Measurements from ENCODE around the gene PTCHD4.

PTCHD4 gene

DNA sequence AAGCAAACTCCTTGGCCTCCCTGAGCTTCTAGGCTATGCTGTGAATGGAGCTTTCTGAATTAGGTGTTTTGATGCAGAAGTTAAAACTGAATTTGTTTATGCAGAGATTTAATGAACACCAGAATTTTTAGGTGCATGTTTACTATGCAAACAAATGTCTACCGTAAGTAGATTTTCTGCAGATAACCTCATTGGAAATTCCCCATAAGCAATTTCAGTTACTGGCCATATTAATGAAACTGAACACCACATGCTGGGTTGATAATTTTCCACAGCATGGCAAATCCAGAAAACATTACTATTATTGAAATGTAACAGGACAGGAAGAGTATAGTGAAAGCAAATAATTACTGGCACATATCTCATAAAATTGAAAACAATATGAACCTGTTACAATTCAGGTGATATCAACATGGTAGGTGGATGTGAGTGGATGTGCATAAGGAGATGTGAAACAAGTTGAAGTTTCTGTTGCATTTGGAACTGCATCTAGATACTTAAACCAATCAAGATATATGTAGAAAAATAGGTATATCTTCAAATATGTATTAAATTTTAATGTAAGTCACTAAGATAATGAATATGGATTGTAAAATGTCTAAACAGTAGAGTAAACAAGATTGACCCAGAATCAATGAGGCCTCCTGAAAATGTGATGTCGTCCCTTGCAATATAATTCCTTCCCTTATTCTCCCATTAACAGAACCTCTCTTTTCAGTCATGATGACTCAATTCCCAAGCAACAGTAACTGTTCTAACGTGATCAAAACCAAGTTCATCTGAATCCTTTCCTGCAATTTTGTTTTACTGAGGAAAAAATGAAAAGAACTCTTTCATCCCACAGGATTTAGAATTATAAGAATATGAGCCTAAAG, 11.0 kb downstream of the PTCHD4 start:
- no peak for ATAC-seq
- DNase-seq: no peak

DNA sequence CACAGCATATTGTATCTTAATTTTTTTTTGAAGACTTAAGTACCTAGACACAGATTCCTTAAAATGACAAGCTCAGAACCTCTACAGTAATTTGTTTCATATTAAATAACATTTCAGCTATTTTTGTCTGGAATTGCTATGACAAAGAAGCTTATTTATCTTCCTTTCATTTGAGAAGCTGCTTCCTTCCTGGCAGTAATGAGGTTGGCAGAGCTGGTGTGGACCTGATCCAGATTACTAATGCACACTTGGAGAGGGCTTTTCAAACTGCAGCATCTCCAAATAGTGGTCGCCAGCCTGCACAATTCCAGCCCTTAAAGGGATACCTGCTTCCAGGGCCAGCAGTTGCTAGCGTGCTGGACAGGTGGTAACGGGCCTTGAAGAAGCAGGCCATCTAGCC, 12.1 kb downstream of the PTCHD4 start:
- no peak for ATAC-seq
- no peak for DNase-seq

DNA sequence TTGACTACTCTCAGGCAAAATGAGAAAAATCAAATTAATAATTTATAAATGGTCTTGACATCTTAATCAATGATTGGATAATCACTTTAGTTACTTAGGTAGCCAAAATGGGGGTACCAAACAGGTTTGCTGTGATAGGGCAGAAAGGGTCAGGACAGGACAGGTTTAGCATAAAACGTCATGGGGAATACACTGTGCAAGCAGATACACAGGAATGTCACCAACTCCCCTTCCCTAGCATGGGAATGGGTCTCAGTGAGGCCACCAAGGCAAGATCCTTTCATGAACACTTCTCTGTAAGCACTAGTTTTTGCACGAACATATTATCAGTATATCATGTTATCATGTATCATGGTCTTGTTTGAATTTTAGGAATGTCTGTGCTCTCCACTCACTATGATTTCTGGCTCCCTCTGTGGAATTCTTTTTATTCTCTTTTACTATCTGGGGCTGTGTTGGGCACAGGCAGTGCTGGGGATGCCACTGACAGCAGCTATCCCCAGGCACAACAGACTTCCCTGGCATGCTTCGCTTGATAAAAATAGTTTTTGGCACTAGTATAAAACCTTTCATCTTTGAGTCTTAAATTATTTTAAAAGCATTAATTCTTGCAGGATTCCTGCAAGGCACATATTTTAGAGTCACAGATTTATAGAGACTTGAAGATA, 18.3 kb downstream of the PTCHD4 start:
- DNase-seq (no peak), ATAC-seq (no peak)

DNA sequence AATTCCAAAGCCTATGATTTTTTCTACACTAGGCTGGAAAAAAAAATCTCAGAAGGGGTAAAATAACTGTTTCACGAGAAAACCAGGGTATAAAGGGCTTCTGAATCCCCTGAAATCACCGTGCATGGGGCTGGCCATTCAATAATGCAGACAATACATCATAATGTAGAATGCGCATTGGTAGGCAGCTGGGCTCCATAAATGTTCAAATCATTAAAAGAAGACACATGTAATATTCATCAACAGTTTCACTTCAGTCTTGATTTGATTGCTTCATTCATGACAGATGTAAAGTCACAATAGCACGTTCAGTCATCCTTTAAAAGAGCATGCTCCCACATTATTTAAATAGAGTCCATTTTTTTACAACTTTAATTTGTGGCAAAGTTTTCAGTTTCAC, 20.5 kb downstream of the PTCHD4 start:
- no peak for ATAC-seq
- DNase-seq: no peak

DNA sequence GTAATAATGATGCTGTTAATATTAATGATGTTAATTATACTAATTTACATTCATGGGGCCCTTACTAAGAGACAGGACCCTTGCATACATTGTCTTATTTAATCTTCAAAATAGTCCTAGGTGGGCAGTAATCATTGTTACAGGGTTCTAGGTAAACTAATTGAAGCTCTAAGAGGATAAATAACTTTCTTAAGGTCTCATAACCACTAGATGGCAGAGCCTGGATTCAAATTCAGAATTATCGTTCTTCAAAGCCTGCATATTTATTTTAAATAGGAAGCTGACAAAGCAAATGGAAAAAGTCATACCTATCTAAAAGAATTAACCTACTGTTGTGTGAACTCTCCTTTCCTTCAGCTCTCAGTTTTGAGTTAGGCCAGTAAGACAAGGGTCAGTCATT, 23.5 kb downstream of the PTCHD4 start:
- ATAC-seq (no peak), DNase-seq (no peak)

DNA sequence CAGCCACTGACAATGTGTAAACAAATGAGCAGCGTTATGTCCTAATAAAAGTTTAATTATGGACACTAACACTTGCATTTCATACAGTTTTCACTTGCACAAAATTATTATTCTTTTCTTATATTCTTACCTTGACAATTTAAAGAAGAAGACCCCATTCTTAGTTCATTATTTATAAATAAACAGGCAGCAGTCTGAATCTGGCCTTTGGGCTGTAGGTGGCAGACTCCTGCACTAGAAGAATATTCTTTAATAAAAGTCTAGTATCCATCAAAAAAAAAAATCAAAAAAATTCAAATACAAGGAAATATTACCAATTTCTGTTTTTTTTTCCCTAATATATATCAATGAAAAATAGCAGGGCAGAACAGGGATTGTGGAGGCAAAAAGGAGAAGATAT, 24.8 kb downstream of the PTCHD4 start:
- no peak for DNase-seq
- ATAC-seq: no peak

DNA sequence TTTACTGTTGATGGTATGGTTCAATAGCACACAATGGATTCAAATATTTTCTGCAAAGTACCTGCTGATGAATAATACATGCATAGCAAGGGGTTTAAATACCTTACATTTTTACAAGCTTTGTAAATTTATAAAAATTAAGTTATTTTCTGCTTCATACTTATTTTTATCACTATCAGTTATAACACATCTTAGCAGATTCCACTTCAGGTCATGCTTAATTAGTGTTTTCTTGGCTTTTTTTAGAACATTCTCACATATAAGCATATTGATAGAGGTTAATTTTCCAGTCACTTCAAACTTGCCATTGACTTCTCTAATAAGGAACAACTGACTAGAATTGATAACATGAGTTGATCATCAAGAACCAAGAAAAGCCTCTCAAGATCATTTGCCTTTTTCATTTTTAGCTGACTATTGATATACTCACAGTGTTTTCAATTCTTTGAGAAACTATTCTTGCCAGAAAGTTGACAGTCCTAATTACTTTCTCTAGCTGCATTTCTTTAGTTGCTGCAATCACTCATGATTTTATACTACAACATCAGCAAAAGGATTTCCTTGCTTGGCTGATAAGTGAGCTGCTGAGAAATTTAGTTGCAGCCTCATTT, 25.8 kb downstream of the PTCHD4 start:
- no peak for ATAC-seq
- no peak for DNase-seq

DNA sequence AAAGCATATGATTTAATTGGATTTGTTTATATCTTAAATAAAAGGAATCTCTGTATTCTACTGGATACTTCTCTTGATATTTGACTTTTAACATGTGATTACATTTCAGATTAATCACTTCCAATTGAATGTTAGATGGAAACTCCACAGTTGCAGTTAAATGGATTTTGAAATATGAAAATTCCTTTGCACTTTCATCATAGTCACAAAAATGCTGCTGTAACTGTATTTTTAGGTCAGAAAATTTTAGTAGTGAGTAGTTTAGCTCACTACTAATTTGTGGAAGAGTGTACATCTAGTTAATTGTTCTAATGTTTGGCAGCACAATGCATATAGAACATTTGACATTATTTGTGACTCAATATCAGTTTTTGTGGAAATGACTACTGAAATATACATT, 26.8 kb downstream of the PTCHD4 start:
- no peak for DNase-seq

DNA sequence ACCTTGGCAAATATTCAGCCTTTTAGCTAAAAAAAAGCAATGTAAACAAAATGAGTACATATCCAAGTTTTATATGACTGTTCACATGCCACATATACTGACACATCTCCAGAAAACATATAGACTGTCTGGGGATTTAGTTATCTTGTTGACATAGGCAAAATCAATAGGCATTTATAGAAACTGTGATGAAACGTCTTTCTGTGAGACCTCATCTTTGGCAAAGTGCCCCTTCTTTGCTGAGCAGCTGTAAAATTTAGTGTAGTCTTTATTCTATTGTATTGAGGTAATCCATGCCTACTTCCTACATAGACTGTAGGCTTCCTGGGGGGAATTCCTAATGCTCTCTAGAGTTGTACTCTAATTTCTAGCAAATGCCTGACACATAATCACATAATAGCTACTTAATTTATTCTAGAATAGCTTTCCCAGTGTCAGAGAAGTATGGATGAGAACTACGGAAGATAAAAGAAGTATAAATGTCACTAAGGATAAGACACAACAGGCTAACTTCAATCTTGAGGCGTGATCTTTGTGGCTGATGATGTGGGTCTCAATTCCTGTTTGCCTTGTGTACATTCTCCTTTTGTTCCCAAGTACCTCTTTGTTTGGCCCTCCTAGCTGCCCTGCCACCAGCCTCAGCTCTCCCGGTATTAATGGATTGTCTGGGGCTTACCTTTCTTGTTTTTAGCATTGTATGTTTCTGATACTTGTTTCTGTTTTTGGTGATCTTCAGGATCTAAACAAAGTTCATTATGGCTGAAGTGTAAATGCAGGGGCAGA, 30.6 kb downstream of the PTCHD4 start:
- no peak for DNase-seq
- ATAC-seq: no peak

More for the DNA sequence above, 26.8 kb downstream of the PTCHD4 start:
- ATAC-seq: no peak

DNA sequence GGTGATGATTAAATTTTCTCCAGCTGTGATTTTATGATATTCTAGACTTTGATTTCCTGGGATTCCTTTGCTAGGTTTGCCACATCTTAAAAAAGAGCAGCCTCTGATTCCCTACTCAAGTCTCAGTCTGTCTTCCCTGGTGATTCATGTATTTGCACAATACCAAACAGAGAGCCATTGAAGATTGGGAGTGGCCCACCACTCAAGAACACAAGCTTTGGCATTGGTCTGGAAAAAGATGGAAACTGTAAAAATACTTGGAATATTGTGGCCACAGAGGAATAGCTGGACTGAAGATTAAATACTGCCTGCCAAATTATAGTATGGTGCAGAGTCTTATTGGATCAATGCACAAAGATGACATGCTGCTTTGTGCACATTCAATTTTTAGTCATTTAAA, 32.9 kb downstream of the PTCHD4 start:
- ATAC-seq (no peak), DNase-seq (no peak)

DNA sequence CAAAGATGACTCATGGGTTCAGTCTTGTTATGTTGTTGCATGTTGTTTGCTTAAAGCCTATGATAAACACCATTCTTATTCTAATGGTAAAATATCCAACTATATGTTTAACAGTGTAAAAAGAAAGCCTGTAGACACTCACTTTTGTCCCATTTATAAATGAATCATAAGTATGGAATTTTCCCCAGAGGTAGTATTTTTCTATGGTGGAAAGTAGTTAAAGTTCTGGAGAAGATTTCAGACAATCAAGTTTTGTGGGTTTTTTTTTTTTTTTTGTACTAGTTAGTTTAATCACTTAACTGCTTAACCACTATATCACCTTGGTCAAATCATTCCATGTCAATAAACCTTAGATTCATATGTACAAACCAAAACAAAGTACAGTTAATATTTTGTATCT, 35.8 kb downstream of the PTCHD4 start:
- DNase-seq (no peak), ATAC-seq (no peak)

DNA sequence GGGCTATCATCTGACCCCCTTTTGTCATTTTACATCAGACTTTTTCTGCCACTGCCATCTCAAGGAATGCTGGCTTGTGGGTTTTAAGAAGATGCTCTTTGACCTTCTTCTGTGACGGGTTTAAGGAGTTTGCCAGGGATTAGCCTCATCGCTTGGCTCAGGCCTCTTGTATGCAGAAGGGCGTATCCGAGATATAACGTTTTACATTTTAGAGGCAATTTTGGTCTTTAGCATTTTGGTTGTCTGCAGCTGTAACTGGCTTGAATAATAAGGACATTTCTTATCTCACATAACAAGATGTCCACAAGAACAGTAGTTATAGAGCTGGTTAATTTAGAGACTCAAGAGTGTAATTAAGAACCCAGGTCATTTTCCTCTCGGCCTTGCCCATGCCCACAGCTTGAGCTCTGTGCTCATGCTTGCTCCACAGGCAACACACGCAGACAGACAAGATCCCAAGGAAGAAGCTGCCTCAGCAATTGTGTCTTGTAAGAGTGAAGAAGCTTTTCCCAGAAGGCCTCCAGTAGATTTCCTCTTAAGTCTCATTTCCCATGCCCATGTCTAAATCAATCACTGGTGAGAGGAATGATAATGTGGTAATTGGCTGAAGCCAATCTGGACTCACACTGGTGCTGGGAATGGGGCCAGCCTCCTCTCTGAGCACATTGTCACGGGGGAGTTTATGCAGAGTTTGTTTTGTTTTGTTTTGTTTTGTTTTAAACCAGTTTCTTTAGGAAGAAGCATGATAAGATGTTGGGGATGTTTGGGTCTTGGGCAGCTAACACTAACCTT, 36.8 kb downstream of the PTCHD4 start:
- no peak for ATAC-seq
- DNase-seq: no peak

DNA sequence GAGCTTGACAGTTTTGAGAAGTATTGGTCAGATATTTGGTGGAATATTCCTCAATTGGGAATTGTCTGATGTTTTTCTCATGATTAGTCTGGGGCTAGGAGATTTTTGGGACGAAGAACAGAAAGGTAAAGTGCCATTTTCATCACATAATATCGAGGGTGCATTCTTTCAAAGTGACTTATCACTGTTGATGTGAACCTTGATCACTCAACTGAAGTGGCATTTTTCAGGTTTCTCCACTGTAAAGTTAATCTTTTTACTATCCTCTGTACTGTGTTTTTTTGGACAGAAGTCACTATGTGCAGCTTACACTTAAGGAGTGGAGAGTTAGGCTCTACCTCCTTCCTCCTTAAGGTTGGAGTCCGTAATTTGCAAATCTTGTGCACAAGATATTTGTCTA, 39.2 kb downstream of the PTCHD4 start:
- no peak for ATAC-seq
- DNase-seq: no peak

DNA sequence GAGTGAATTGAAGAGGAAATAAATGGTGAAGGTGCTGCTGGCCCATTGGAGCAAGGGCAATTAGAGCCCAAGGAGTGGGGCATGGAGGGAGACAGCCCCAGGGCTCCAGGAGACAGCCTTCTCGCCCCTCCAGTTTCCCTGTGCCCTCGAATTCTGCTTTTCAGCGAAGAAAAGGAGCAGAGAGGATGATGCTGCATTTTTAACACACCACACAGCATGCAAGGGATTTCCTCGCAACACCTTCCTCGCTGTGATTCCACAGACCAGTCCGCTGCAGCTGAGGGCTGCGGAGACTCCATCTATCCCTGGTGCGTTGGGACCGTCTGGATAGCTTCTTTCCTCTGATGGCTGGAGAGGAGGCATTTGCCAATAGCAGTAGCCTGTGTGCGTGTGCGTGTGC, 41.7 kb downstream of the PTCHD4 start:
- no peak for ATAC-seq
- DNase-seq: no peak

DNA sequence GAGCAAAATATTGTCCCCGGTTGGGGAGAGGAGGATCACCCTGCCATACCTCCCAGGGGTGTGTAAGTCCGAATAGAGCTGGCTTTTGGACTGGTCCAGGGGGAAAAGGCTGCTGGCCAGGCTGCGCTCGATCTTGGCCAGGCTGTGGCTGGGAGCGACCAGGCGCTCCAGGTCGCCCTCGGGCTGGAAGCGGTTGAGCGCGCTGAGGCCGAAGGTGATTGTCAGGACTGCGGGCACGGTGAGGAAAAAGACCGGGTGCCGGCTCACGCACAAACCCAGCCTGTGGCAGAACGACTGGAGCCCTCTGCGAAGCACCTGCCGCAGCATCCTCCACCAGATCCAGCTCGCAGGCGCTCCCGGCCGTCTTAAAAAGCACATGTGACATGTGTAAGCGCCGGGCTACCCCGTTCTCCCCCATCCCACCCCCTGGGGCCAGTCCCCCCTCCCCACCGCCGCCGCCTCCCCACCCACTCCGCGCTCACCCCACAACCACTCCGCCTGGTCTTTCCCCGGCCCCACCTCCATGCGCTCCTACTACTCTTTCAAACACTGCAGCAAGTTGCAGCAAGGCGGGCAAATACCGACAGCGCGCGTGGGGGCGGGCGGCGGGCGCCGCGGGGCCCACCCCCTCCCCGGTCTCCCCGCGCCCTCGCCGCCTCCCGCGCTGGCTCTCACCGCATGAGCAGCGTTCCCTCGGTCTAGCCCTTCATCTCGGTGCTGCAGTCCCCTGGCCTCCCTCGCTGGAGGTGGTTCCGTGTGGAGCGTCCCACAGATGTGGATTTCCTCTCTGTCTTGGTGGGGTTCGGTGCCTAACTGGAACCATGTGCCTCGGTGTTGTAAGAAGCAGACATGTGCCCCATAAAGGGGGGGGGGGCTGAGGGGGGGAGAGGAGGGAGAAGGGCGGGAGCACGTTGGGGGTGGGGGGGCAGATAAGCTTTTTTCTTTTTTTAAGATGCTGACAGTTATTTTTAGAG, 42.4 kb downstream of the PTCHD4 start:
- ATAC-seq (no peak), DNase-seq (no peak)

DNA sequence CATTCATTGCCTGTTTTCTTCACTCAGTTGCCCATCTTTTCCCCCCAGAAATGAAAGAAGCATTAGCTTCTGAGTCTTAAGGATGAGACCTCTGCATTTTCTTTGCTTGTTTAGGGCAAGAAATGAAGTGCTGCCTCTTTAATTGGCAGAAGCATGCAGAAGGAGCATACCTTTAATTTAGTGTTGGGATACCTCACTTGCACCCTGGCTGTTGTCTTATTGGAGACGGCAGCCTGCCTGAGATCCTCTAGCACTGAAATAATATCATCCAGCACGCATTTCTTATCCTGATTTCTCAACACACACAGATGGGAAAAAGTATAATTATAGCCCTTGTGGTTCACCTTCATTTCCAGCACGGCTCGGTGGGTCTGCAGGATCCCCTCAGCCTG, 43.1 kb downstream of the PTCHD4 start:
- DNase-seq (no peak), ATAC-seq (no peak)

DNA sequence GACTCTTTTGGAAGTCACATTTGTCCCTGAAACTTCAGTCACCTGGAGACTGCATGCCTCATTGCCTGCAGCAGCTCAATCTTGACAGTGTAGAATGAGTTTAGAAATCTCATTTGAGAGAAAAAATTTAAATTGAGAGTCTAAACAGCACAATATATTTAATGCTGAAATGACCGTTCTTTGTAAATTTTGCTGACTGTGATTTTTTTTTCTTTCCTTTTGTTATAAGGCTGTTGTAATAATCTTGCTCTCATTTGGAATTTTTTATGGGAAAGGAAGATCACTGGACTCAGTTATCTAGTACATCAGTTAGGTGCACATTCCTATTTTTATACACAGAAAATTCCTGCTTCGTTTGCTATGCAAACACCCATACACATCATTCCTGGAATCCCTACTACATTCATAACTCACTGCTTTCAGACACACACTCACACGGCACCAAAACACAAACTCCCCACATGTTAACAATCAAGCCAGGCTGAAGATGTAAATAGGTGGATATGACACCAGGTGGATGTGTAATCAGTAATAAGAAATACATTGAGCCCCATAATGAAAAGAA, 43.8 kb downstream of the PTCHD4 start:
- ATAC-seq (no peak), DNase-seq (no peak)

DNA sequence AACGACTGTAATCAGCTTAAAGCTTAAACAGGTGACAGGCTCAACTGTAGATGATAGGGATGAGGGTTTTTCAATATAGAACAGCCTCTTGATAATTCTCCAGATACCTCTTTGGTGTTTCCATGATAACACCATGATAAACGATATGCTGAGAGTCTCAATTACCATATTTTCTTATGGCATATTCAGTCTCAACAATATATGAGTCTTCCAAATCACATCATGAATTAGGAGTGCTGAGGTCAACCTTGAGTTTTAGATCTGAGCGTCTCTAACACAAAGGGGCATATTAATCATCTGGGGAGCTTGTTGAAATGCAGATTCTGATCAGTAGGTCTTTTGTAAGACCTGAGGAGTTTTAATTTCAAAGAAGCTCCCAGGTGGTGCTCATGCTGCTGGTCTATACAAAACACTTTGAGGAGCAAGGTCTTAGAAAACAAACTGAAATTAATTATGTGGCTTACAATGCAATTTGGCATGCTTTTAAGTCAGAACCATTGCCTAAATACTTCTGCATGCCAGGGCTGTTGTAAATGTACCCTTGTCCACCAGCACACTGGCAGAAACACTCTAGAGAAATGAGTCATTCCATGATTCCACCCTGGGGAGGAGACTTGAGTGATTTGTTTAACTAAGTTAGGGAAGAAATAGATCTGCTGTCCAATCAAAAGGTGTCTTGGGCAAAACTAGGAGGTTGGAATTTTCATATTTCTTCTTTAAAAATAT, 49.6 kb downstream of the PTCHD4 start:
- ATAC-seq: no peak
- no peak for DNase-seq

Measured in stimulated activated naive CD8-positive, alpha-beta T cell treated with anti-CD3 and anti-CD28 coated beads, Interleukin-15, Interleukin-2, amounts not matched to agents 100 U/mL and 50 U/mL, for 24 hours (primary cell).